ENCODE results near the gene ZBTB45. TPM values are rescaled to one million over a fixed set of nuclear protein-coding genes. Genes with fewer than 3 reads are reported as not detected.

ZBTB45 gene
- total and polyA plus RNA-seq, 7 donors: 6.2 to 13.0 (median 9.8) TPM

- TF ChIP-seq CTCF (IDR thresholded peaks at IDR 0.05): no peak
- H3K27me3 ChIP-seq (ENCODE audit: insufficient read depth in 3 of 3, low read length in 2 of 3): no peaks in the 10 kb centered on the region
- DNase-seq: no peak
- peaks cover 57% of the 10 kb centered on the region for H3K4me1 ChIP-seq
- intact Hi-C loops (cut with DNase I): no loop called here
- H3K9me3 ChIP-seq: no peaks in the 10 kb centered on the region
- ATAC-seq: no peak
- 28 to 39% (median 35%) methylated on average over 11 to 12 of the region's 12 CpGs for WGBS, 3 donors
- peak overlapping the region; percentile 97 for H3K27ac ChIP-seq
- H3K4me3 ChIP-seq: peak overlapping the region; percentile 84
- H3K36me3 ChIP-seq (ENCODE audit: insufficient read depth in 1 of 2, low read depth in 1 of 2): peaks cover 0 to 30% of the 10 kb centered on the region in 2 donors
These were observed 37.8 kb upstream of the ZBTB45 start for GRCh38 chr19:58557221-58558065.

GRCh38 chr19:58556622-58557220 lies 37.1 kb upstream of the ZBTB45 start:
- H3K27ac ChIP-seq: peak overlapping the region; percentile 97
- TF ChIP-seq CTCF (IDR thresholded peaks at IDR 0.05): no peak
- intact Hi-C loops (cut with DNase I): no loop called here
- WGBS, 3 donors: 55 to 69% (median 56%) methylated on average over 10 of the region's 10 CpGs
- no peaks in the 10 kb centered on the region for H3K9me3 ChIP-seq
- peaks cover 0 to 37% of the 10 kb centered on the region in 2 donors for H3K36me3 ChIP-seq (ENCODE audit: insufficient read depth in 1 of 2, low read depth in 1 of 2)
- no peak for DNase-seq
- H3K27me3 ChIP-seq (ENCODE audit: insufficient read depth in 3 of 3, low read length in 2 of 3): no peaks in the 10 kb centered on the region
- H3K4me1 ChIP-seq: peaks cover 49% of the 10 kb centered on the region
- H3K4me3 ChIP-seq: peak overlapping the region; percentile 84
- no peak for ATAC-seq

GRCh38 chr19:58555920-58556621 lies 36.5 kb upstream of the ZBTB45 start:
- DNase-seq (no peak), ATAC-seq (no peak)
- Histone ChIP-seq H3K27me3 (ENCODE audit: insufficient read depth in 3 of 3, low read length in 2 of 3) (no peaks in the 10 kb centered on the region), H3K4me1 (peaks cover 43% of the 10 kb centered on the region), H3K4me3 (peak overlapping the region; percentile 84), H3K27ac (peak overlapping the region; percentile 97), H3K9me3 (no peaks in the 10 kb centered on the region), H3K36me3 (ENCODE audit: insufficient read depth in 1 of 2, low read depth in 1 of 2) (peaks cover 0 to 44% of the 10 kb centered on the region in 2 donors)
- no peak for TF ChIP-seq CTCF (IDR thresholded peaks at IDR 0.05)
- WGBS, 3 donors: 78 to 83% (median 80%) methylated on average over 12 to 16 of the region's 16 CpGs
- intact Hi-C loops (cut with DNase I): no loop called here

- no peak for TF ChIP-seq CTCF (IDR thresholded peaks at IDR 0.05)
These were observed 35.8 kb upstream of the ZBTB45 start for GRCh38 chr19:58555369-58555885.

More at GRCh38 chr19:58555369-58555885, 35.8 kb upstream of the ZBTB45 start:
- 39 to 44% (median 39%) methylated on average over 4 of the region's 4 CpGs for WGBS, 3 donors
- Histone ChIP-seq H3K36me3 (ENCODE audit: insufficient read depth in 1 of 2, low read depth in 1 of 2) (peaks cover 0 to 50% of the 10 kb centered on the region in 2 donors), H3K9me3 (no peaks in the 10 kb centered on the region), H3K4me1 (peaks cover 38% of the 10 kb centered on the region), H3K27me3 (ENCODE audit: insufficient read depth in 3 of 3, low read length in 2 of 3) (no peaks in the 10 kb centered on the region), H3K4me3 (peak overlapping the region; percentile 74), H3K27ac (peak overlapping the region; percentile 97)
- DNase-seq: no peak
- intact Hi-C loops (cut with DNase I): no loop called here
- no peak for ATAC-seq
